Islet precursor cell (in vitro differentiated cells): Measurements from ENCODE around the gene ADGRV1.
"Not testable (repeated sequence)": the region's sequence is repeated elsewhere in the genome, so short reads cannot be mapped to it uniquely, and the experiment has no call there.

Source experiments
- DNase-seq: peaks from one replicate; pipeline ENCODE4 v3.0.0-alpha.2; 2018

The ADGRV1 gene

GRCh38 chr5:90955001-90955635 lies 396.5 kb downstream of the ADGRV1 start:
- DNase-seq, result no peak

GRCh38 chr5:90956511-90957097 lies 398.0 kb downstream of the ADGRV1 start:
- no peak for DNase-seq

GRCh38 chr5:90957906-90958305 lies 399.3 kb downstream of the ADGRV1 start:
- no peak for DNase-seq

DNA sequence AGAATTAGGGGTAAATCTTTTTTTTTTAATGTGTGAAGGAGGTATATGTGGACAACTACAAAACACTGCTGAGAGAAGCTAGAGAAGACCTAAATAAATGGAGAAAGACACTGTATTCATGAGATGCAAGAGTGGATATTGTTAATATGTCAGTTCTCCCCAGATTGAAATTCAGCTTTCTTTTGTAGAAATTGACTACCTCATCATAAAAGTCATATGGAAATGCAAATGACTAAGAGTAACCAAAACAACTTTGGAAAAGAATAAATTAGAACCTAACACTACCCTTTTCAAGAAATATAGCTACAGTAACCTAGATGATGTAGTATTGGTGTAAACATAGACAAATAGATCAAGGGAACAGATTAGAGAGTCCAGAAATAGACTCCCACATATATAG lies 400.7 kb downstream of the ADGRV1 start:
- DNase-seq, result no peak

- no peak for DNase-seq
Measured at GRCh38 chr5:90962481-90962880, 403.9 kb downstream of the ADGRV1 start.

DNA sequence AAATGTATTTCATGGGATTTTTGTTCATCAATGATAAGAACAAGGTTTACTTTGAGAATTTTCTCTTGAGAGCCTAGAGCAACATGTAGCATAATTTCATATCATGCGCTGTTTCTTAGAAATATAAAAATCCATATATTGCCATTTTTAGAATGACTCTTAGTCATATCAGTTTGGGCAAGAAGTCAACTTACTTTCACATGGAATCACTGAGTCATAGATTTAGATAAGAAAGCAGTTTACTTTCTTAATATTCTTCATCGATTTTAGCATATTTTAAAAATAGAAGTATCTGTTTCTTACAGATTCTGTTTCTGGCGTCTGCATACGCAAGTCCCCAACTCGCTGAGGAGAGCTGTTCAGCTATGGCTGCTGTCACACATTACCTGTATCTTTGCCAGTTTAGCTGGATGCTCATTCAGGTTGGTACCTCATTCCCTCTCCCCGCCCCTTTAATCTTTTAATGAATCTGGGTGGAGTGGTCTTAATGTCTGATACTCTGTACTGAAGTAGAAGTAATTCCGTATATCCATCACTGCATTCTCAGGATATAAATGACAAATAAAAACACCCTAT lies 406.6 kb downstream of the ADGRV1 start:
- no peak for DNase-seq

GRCh38 chr5:90967443-90967842 lies 408.8 kb downstream of the ADGRV1 start:
- DNase-seq, result no peak

DNA sequence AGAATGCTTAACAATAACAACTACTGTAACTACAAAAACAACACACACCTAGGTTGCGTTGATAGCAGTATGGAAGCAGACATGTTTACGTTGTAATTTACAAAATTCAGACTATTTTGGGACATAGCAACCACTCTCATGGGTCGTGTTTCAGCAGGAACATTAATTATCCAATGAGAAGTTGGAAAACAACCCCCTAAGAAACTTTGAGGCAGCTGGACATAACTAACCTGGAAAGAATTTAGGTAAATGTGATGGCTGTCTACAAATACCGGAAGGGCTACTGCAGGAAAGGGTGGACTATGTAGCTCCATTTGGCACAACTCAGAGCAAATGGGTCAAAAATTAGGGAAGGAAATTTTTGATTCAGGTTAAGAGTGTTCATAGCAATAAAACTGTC lies 409.3 kb downstream of the ADGRV1 start:
- DNase-seq, result no peak

DNA sequence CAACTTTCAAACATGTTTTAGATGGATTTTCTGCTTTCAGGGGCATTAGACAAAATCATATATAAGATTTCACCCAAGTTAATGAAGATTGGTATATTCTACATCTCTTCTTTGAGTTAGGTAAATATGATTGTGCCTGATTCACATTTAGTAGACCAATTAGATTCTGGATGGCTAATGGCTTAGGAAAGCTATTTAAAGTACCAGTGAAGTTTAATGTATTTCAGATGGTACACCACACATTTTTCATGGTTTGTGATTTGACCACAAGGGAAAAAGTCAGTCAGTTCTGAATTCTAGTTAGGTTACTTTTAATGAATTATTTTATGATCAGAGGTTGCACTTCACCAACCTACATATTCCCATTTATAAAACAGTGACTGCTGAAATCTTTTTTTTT lies 409.7 kb downstream of the ADGRV1 start:
- DNase-seq, result no peak

DNA sequence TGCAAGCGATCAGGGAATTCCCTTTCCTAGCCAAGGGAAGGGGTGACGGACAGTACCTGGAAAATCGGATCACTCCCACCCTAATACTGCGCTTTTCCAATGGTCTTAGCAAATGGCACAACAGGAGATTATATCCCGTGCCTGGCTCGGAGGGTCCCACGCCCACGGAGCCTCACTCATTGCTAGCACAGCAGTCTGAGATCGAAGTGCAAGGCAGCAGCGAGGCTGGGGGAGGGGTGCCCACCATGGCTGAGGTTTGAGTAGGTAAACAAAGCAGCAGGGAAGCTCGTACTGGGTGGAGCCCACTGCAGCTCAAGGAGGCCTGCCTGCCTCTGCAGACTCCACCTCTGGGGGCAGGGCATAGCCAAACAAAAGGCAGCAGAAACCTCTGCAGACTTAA lies 411.3 kb downstream of the ADGRV1 start:
- not testable (repeated sequence) for DNase-seq

- no peak for DNase-seq
Measured at GRCh38 chr5:90981177-90981576, 422.6 kb downstream of the ADGRV1 start.

- no peak for DNase-seq
Measured at GRCh38 chr5:90981821-90982220, 423.2 kb downstream of the ADGRV1 start.

DNA sequence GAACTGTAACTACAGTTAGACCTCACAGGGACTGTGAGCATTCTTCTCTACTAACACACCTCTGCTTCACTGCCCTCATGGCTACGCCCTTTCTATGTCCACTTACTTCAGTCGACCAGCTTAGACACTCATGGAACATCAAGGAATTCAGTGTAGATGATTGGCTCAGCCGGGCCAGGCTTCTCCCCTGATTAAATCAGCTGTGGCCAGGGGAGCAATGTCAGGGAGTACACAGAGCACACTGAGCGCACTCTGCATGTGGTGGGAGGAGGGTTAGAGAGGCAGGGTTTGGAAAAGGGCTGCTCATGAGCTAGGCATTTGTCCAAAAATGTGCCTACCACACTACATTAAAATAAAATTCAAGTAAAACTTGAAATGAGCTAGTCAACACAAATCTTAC lies 424.0 kb downstream of the ADGRV1 start:
- DNase-seq, result peak; percentile 79

DNA sequence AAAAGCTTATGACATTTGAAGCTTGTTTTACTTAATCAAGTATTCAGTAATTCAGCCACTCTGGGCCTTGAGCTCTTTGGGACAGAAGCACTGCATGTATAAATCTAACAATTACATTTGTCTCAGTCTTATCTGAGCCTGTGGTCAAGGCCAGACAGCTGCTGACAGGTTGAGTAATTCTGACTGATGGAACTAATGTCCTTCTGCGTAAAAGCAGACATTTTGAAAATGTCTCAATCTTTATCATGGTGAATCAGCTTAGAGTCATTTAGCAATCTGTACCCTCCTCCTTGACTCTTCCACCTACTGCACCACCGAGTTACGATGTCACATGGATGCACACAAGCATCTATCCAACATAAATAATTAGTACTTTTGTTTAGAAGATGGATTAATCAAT lies 424.6 kb downstream of the ADGRV1 start:
- peak; percentile 74 for DNase-seq

GRCh38 chr5:90983711-90984124 lies 425.1 kb downstream of the ADGRV1 start:
- DNase-seq, result no peak

DNA sequence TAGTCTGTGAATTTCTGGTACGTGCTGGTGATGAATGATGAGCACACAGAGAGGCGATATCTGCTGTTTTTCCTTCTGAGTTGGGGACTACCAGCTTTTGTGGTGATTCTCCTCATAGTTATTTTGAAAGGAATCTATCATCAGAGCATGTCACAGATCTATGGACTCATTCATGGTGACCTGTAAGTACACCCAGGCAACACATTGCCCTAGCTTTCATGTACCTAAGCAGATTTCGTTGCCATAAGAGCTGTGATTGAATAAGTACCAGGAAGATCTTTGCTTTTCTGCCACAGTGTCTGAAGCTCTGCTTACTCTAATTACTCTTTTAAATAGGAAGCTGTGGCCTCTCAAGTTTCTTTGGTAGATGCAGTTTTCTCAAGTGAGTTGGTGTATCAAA lies 426.7 kb downstream of the ADGRV1 start:
- no peak for DNase-seq

DNA sequence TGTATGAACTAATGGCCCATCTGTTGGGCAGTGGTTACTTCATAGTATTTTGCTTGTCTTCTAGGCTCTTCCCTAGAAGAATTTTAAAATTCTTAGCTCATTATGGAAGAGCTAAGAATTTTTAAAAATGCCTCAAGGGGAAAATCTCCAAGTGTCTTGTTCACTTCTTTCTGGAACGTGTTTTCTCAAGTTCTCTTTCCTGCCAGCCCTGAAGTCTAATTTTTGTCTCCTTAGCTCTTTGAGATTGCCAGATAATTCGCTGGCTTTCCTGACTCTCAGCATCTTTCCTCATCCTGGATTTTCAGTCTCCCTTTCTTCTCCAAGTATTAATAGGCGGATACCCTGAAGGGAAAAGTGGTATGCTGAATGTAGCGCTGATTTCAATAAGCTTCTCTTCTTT lies 429.1 kb downstream of the ADGRV1 start:
- DNase-seq, result no peak

- no peak for DNase-seq
Measured at GRCh38 chr5:90991201-90991600, 432.6 kb downstream of the ADGRV1 start.

DNA sequence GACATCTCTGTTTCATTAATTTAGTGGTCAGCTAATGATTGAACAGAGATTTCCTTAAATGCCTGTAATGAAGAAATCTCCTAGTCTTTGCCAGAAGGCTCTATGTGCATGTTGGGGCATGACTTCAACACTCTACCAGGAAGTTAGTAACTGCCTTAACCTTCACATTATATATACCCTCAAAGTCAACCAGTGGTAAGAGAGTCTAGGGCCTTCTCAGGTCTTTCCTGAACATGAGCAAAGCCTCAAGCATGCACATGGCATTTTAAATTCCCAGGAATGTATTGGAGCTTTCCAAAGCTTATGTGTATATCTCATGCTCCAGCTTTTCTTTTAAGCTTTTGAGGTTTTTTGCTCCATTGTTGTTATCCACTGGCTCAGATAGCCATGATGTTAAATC lies 436.2 kb downstream of the ADGRV1 start:
- DNase-seq, result no peak

GRCh38 chr5:90996089-90996488 lies 437.5 kb downstream of the ADGRV1 start:
- no peak for DNase-seq

DNA sequence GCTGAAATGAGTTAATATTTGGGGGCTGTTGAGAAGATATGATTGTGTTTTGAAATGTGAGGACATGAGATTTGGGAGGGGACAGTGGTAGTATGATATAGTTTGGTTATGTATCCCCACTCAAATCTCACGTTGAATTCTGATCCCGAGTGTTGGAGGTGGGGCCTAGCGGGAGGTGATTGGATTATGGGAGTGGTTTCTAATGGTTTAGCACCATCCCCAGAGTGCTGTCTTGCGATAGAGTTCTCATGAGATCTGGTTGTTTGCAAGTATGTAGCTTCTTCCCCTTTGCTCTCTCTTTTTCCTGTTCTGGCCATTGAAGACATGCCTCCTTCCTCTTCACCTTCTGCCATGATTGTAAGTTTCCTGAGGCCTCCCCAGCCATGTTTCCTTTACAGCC lies 438.5 kb downstream of the ADGRV1 start:
- DNase-seq, result no peak

- DNase-seq, result no peak
Measured at GRCh38 chr5:91000743-91001142, 442.1 kb downstream of the ADGRV1 start.

- DNase-seq, result no peak
Measured at GRCh38 chr5:91006713-91007112, 448.1 kb downstream of the ADGRV1 start.

GRCh38 chr5:91007251-91007650 lies 448.7 kb downstream of the ADGRV1 start:
- no peak for DNase-seq
